ENCODE results near the gene MEN1. TPM values are rescaled to one million over a fixed set of nuclear protein-coding genes. Genes with fewer than 3 reads are reported as not detected.

MEN1 gene
- total and polyA plus RNA-seq, 12 donors: 15.3 to 50.6 (median 28.7) TPM

DNA sequence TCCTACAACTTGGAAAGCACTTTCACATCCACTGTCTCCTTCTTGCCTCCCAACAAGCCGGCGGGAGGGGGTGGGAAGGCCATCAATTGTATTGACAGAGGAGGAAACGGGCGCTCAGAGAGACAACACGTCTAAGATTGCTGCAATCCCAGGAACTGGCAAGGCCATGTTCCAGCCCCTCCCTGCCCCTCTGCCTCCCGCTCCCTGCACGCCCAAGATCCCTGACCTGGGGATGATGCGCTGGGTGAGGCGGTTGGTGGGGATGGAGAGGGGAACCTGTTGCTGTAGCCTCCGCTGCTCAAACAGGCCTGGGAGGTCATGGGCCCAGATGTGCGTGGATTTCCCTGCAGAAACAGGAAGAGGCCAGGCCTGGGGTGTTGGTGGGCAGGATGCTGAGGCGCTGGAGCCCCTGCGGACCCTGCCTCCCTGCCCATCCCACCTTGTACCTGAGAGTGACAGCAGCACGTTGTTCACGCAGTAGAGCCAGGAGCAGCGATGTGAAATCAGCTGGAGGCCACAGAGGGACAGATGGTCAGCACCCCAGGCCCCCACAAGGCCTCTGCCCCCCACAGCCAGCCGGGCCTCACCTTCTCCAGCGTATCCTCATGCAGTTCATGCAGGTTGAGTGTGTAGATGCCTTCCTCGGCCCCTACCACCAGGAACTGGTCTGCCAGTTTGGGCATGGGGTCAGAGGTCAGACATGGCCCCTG is 14.1 kb downstream of the MEN1 start:
- Histone ChIP-seq H3K4me3 (no peak overlapping the region), H3K4me1 (replicated peaks in 1 of 2) (peaks cover 0 to 6% of the 10 kb centered on the region in 2 donors), H3K27ac (no peak overlapping the region), H3K36me3 (replicated peaks in 1 of 2) (peaks cover 0 to 7% of the 10 kb centered on the region in 2 donors), H3K27me3 (no peaks in the 10 kb centered on the region), H3K9me3 (replicated peaks in 1 of 3) (no peaks in the 10 kb centered on the region)
- 77 to 85% (median 81%) methylated on average over 13 to 19 of the region's 19 CpGs for WGBS, 4 donors
- intact Hi-C loops (cut with DNase I): no loop called here
- TF ChIP-seq POLR2A (IDR thresholded peaks at IDR 0.05) (no peak), CTCF (IDR thresholded peaks at IDR 0.05) (no peak)
- no peak for DNase-seq

DNA sequence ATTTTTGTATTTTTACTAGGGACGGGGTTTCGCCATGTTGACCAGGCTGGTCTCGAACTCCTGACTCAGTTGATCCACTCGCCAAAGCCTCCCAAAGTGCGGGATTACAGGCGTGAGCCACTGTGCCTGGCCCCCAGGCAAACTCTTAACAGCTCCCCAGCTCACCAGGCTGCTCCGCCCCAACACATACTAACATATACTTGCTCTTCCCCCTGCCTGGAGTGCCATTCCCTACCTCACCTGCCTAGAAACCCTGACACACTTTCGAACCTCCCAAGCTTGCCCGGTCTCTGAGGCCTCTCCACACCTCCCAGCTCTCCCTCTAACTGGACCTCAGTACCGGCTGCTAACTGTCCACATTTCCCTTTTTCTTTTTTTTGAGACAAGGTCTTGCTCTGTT is 15.8 kb downstream of the MEN1 start:
- Histone ChIP-seq H3K9me3 (replicated peaks in 1 of 3) (no peaks in the 10 kb centered on the region), H3K36me3 (replicated peaks in 1 of 2) (peaks cover 0 to 16% of the 10 kb centered on the region in 2 donors), H3K27ac (no peak overlapping the region), H3K27me3 (no peaks in the 10 kb centered on the region), H3K4me1 (replicated peaks in 1 of 2) (peaks cover 0 to 6% of the 10 kb centered on the region in 2 donors), H3K4me3 (no peak overlapping the region)
- peak in 1 of 7 donors; percentile 14 for DNase-seq
- intact Hi-C loops (cut with DNase I): no loop called here
- WGBS, 4 donors: 95 to 97% (median 95%) methylated on average over 10 of the region's 10 CpGs
- TF ChIP-seq CTCF (IDR thresholded peaks at IDR 0.05) (no peak), POLR2A (IDR thresholded peaks at IDR 0.05) (no peak)

DNA sequence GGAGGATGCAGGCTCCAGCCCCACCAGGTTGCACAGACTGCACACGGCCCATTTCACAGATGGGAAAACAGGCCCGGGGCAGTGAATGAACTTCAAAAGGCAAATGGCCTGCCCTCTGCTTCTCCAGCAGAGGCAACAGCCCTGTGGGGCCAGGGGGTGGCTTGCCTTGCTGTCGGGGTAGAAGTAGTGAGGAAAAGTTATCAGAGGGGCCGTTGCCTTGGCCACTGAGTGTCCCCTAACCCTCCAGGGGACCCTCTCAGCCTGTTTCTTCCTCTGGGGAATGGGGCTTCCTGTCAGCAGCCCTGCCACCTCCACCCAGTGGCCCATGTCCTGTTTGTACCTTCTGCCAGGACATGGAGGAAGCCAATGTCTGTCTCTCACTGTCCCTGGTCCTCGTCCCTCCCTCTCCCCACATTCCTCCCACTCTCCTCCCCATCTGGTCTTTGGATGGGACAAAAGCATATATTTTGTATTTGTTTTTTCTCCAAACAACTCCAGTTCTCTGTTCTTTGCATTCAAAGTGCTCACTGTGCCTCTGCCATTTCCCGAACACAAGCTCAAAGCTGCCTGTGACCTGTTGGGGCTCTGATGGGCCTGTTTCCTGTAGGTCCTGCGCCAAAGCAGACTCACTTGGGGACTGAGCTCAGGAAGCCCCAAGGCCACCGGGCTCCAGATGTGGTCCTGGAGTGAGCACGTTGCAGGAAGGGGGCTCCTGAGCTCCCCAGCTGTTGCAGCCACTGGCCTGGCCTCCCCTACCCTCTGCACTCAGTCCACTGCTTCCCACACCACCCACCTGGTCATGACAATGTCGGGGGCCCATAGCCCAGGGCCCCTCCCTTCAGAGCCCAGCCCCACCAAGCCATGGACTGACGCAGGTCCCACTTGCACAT is 16.8 kb downstream of the MEN1 start:
- 63 to 73% (median 69%) methylated on average over 9 to 11 of the region's 11 CpGs for WGBS, 4 donors
- peaks cover 0 to 6% of the 10 kb centered on the region in 2 donors for H3K4me1 ChIP-seq (replicated peaks in 1 of 2)
- intact Hi-C loops (cut with DNase I): no loop called here
- H3K27ac ChIP-seq: peak overlapping the region in 1 of 5 donors; percentile 10
- TF ChIP-seq POLR2A (IDR thresholded peaks at IDR 0.05) (no peak), CTCF (IDR thresholded peaks at IDR 0.05) (no peak)
- no peak overlapping the region for H3K4me3 ChIP-seq
- H3K9me3 ChIP-seq (replicated peaks in 1 of 3): no peaks in the 10 kb centered on the region
- peak in 1 of 7 donors; percentile 20 for DNase-seq
- no peaks in the 10 kb centered on the region for H3K27me3 ChIP-seq
- H3K36me3 ChIP-seq (replicated peaks in 1 of 2): peaks cover 0 to 13% of the 10 kb centered on the region in 2 donors

- Histone ChIP-seq H3K27me3 (no peaks in the 10 kb centered on the region), H3K4me1 (replicated peaks in 1 of 2) (peaks cover 0 to 6% of the 10 kb centered on the region in 2 donors), H3K27ac (no peak overlapping the region), H3K9me3 (replicated peaks in 1 of 3) (no peaks in the 10 kb centered on the region), H3K36me3 (replicated peaks in 1 of 2) (peaks cover 0 to 12% of the 10 kb centered on the region in 2 donors), H3K4me3 (no peak overlapping the region)
- TF ChIP-seq POLR2A (IDR thresholded peaks at IDR 0.05): no peak
- TF ChIP-seq CTCF (IDR thresholded peaks at IDR 0.05): no peak
- intact Hi-C loops (cut with DNase I): no loop called here
- DNase-seq: no peak
- WGBS, 4 donors: 88 to 95% (median 94%) methylated on average over 4 of the region's 4 CpGs
These were observed 17.9 kb downstream of the MEN1 start for GRCh38 chr11:64792482-64792881.

Data from adrenal gland (tissue), 12 donors.